CD4-positive, CD25-positive, alpha-beta regulatory T cell (primary cell): Measurements from ENCODE around the gene APOBEC3A. TPM values are rescaled to one million over a fixed set of nuclear protein-coding genes. Genes with fewer than 3 reads are reported as not detected.

Source experiments
- ATAC-seq, 2 donors: fragments of 150-1000 bp; cut with Tn5 transposase; one replicate each; pipeline ENCODE4 v1.10.0; 2021; ENCODE audit warnings: low read depth in 2 of 2, moderate number of reproducible peaks in 2 of 2, moderate library complexity in 1 of 2
- DNase-seq, 3 donors: peaks; one replicate each; pipeline versions ENCODE4 v3.0.0 to v3.0.0-alpha.2; 2012 to 2022; ENCODE audit warnings: mixed read lengths in 1 of 3
- H3K27ac ChIP-seq: one replicate; pipeline ENCODE4 v1.7.0; 2013; ENCODE audit warnings: mild to moderate bottlenecking, low read length; ENCODE audit not compliant: insufficient read depth, poor library complexity, severe bottlenecking
- H3K27me3 ChIP-seq: one replicate; pipeline ENCODE4 v1.7.0; 2013; ENCODE audit warnings: low read length; ENCODE audit not compliant: control insufficient read depth, insufficient read depth
- H3K36me3 ChIP-seq: one replicate; pipeline ENCODE4 v1.7.0; 2013; ENCODE audit warnings: mild to moderate bottlenecking, low read length, moderate library complexity; ENCODE audit not compliant: control insufficient read depth, insufficient read depth
- H3K4me1 ChIP-seq: 2 replicates; pipeline ENCODE4 v1.7.0; 2013; ENCODE audit warnings: mild to moderate bottlenecking, low read length; ENCODE audit not compliant: insufficient read depth, control insufficient read depth, poor library complexity, severe bottlenecking
- H3K4me3 ChIP-seq: one replicate; pipeline ENCODE4 v1.7.0; 2013; ENCODE audit warnings: low read depth, mild to moderate bottlenecking, low read length, moderate library complexity
- H3K9me3 ChIP-seq, 2 experiments: 1 replicate in 1 of 2; 2 replicates in 1 of 2; pipeline ENCODE4 v1.7.0; 2013; ENCODE audit warnings: low read length in 2 of 2, mild to moderate bottlenecking in 1 of 2, moderate library complexity in 1 of 2; ENCODE audit not compliant: control insufficient read depth in 2 of 2
- H3K27ac Mint-ChIP-seq, 3 donors: one replicate each; pipeline ENCODE4 v1.8.0; 2020 to 2022; ENCODE audit warnings: mild to moderate bottlenecking in 3 of 3, mixed read lengths in 3 of 3, moderate library complexity in 2 of 3
- H3K27me3 Mint-ChIP-seq: one replicate; pipeline ENCODE4 v1.8.0; 2022; ENCODE audit warnings: mild to moderate bottlenecking, mixed read lengths
- H3K36me3 Mint-ChIP-seq: one replicate; pipeline ENCODE4 v1.8.0; 2020; ENCODE audit warnings: mixed read lengths
- H3K4me1 Mint-ChIP-seq, 4 donors: one replicate each; pipeline ENCODE4 v1.8.0; 2020 to 2022; ENCODE audit warnings: mixed read lengths in 4 of 4, mild to moderate bottlenecking in 1 of 4
- H3K4me3 Mint-ChIP-seq, 4 donors: one replicate each; pipeline ENCODE4 v1.8.0; 2020 to 2022; ENCODE audit warnings: mild to moderate bottlenecking in 4 of 4, mixed read lengths in 4 of 4, moderate library complexity in 3 of 4
- H3K9me3 Mint-ChIP-seq, 7 donors: one replicate each; pipeline ENCODE4 v1.8.0; 2020 to 2022; ENCODE audit warnings: mixed read lengths in 7 of 7, mild to moderate bottlenecking in 3 of 7, moderate library complexity in 2 of 7
- polyA plus RNA-seq, 4 donors: library from polyadenylated mRNA; unstranded; fragments of 300-500 nt; fragmentation: Illumina TruSeq; gene quantifications; one replicate each; pipeline ENCODE4 v1.2.3, GENCODE V29; 2021
- total RNA-seq: library from RNA; stranded (reverse); gene quantifications from one replicate; pipeline ENCODE4 v1.2.3, GENCODE V29; 2022

The APOBEC3A gene
- not detected for total RNA-seq
- under 1 TPM in 1 of 4 donors, not detected in 3; 0.29 TPM for polyA plus RNA-seq

- H3K27me3 Mint-ChIP-seq: peaks cover 5% of the 10 kb centered on the region
- H3K27ac Mint-ChIP-seq: peak within 1 kb of the TSS in 1 of 3 donors; percentile 69
- H3K4me1 Mint-ChIP-seq: peaks cover 0 to 4% (median 2%) of the 10 kb centered on the region in 4 donors
- H3K36me3 Mint-ChIP-seq: no peaks in the 10 kb centered on the region
- peak in 1 of 2 donors; percentile 5 for ATAC-seq
- Histone ChIP-seq H3K36me3 (no peaks in the 10 kb centered on the region), H3K27ac (no peak within 1 kb of the TSS), H3K27me3 (no peaks in the 10 kb centered on the region), H3K4me3 (no peak within 1 kb of the TSS), H3K4me1 (peaks cover 8% of the 10 kb centered on the region), H3K9me3 (no peaks in the 10 kb centered on the region)
- DNase-seq: no peak
- no peak within 1 kb of the TSS for H3K4me3 Mint-ChIP-seq
- no peaks in the 10 kb centered on the region for H3K9me3 Mint-ChIP-seq
These were observed at the start of gene APOBEC3A for GRCh38 chr22:38957046-38957770. Gene APOBEC3A, plus strand, starts transcription at chr22:38957609. Its CDS starts 83 bp downstream, at chr22:38957692.

GRCh38 chr22:38907767-38908166 lies 49.6 kb upstream of the APOBEC3A start:
- no peaks in the 10 kb centered on the region for H3K4me1 ChIP-seq
- Mint-ChIP-seq H3K4me1 (no peaks in the 10 kb centered on the region), H3K27me3 (peaks cover 34% of the 10 kb centered on the region), H3K36me3 (peaks cover 3% of the 10 kb centered on the region), H3K9me3 (peaks cover 0 to 9% (median 0%) of the 10 kb centered on the region in 7 donors), H3K27ac (no peak overlapping the region), H3K4me3 (no peak overlapping the region)
- no peak overlapping the region for H3K4me3 ChIP-seq
- ATAC-seq (no peak), DNase-seq (no peak)
- no peaks in the 10 kb centered on the region for H3K36me3 ChIP-seq
- H3K27me3 ChIP-seq: peaks cover 21% of the 10 kb centered on the region
- no peak overlapping the region for H3K27ac ChIP-seq
- H3K9me3 ChIP-seq: no peaks in the 10 kb centered on the region

- peaks cover 18% of the 10 kb centered on the region for H3K27me3 ChIP-seq
- H3K36me3 Mint-ChIP-seq: peaks cover 3% of the 10 kb centered on the region
- no peak overlapping the region for H3K4me3 Mint-ChIP-seq
- H3K4me1 Mint-ChIP-seq: no peaks in the 10 kb centered on the region
- H3K27ac Mint-ChIP-seq: no peak overlapping the region
- peaks cover 0 to 7% (median 0%) of the 10 kb centered on the region in 7 donors for H3K9me3 Mint-ChIP-seq
- no peak overlapping the region for H3K27ac ChIP-seq
- no peak for ATAC-seq
- DNase-seq: no peak
- H3K27me3 Mint-ChIP-seq: peaks cover 45% of the 10 kb centered on the region
- no peaks in the 10 kb centered on the region for H3K4me1 ChIP-seq
- H3K4me3 ChIP-seq: no peak overlapping the region
- H3K36me3 ChIP-seq: no peaks in the 10 kb centered on the region
- H3K9me3 ChIP-seq: no peaks in the 10 kb centered on the region
These were observed 46.0 kb upstream of the APOBEC3A start for GRCh38 chr22:38911434-38911833.

GRCh38 chr22:38919631-38920190 lies 37.7 kb upstream of the APOBEC3A start:
- Mint-ChIP-seq H3K27ac (no peak overlapping the region), H3K4me3 (no peak overlapping the region), H3K9me3 (peaks cover 0 to 2% (median 0%) of the 10 kb centered on the region in 7 donors), H3K36me3 (no peaks in the 10 kb centered on the region), H3K27me3 (peaks cover 45% of the 10 kb centered on the region), H3K4me1 (no peaks in the 10 kb centered on the region)
- H3K36me3 ChIP-seq: no peaks in the 10 kb centered on the region
- no peaks in the 10 kb centered on the region for H3K4me1 ChIP-seq
- no peak overlapping the region for H3K4me3 ChIP-seq
- H3K9me3 ChIP-seq: no peaks in the 10 kb centered on the region
- no peak overlapping the region for H3K27ac ChIP-seq
- DNase-seq: no peak
- no peak for ATAC-seq
- peaks cover 13% of the 10 kb centered on the region for H3K27me3 ChIP-seq

- Mint-ChIP-seq H3K27ac (no peak overlapping the region), H3K9me3 (peaks cover 0 to 2% (median 0%) of the 10 kb centered on the region in 7 donors), H3K36me3 (no peaks in the 10 kb centered on the region), H3K4me3 (no peak overlapping the region), H3K27me3 (peaks cover 44% of the 10 kb centered on the region), H3K4me1 (no peaks in the 10 kb centered on the region)
- DNase-seq: no peak
- H3K27me3 ChIP-seq: peaks cover 21% of the 10 kb centered on the region
- H3K36me3 ChIP-seq: no peaks in the 10 kb centered on the region
- no peak overlapping the region for H3K27ac ChIP-seq
- no peak for ATAC-seq
- H3K9me3 ChIP-seq: no peaks in the 10 kb centered on the region
- H3K4me3 ChIP-seq: no peak overlapping the region
- no peaks in the 10 kb centered on the region for H3K4me1 ChIP-seq
These were observed 36.3 kb upstream of the APOBEC3A start for GRCh38 chr22:38921120-38921519.

GRCh38 chr22:38921806-38922205 lies 35.6 kb upstream of the APOBEC3A start:
- no peaks in the 10 kb centered on the region for H3K36me3 Mint-ChIP-seq
- H3K27ac Mint-ChIP-seq: no peak overlapping the region
- H3K36me3 ChIP-seq: no peaks in the 10 kb centered on the region
- ATAC-seq (no peak), DNase-seq (no peak)
- H3K4me3 Mint-ChIP-seq: no peak overlapping the region
- no peaks in the 10 kb centered on the region for H3K4me1 ChIP-seq
- H3K27me3 ChIP-seq: peaks cover 21% of the 10 kb centered on the region
- peaks cover 0 to 2% (median 0%) of the 10 kb centered on the region in 7 donors for H3K9me3 Mint-ChIP-seq
- no peaks in the 10 kb centered on the region for H3K9me3 ChIP-seq
- peaks cover 40% of the 10 kb centered on the region for H3K27me3 Mint-ChIP-seq
- no peak overlapping the region for H3K27ac ChIP-seq
- H3K4me3 ChIP-seq: no peak overlapping the region
- no peaks in the 10 kb centered on the region for H3K4me1 Mint-ChIP-seq

GRCh38 chr22:38923463-38924346 lies 33.7 kb upstream of the APOBEC3A start:
- no peaks in the 10 kb centered on the region for H3K36me3 Mint-ChIP-seq
- H3K4me1 Mint-ChIP-seq: peaks cover 0 to 5% (median 2%) of the 10 kb centered on the region in 4 donors
- peaks cover 47% of the 10 kb centered on the region for H3K27me3 Mint-ChIP-seq
- Histone ChIP-seq H3K4me1 (no peaks in the 10 kb centered on the region), H3K36me3 (no peaks in the 10 kb centered on the region), H3K9me3 (no peaks in the 10 kb centered on the region), H3K27ac (no peak overlapping the region), H3K4me3 (no peak overlapping the region), H3K27me3 (peaks cover 21% of the 10 kb centered on the region)
- ATAC-seq: no peak
- H3K27ac Mint-ChIP-seq: no peak overlapping the region
- no peak for DNase-seq
- peaks cover 0 to 5% (median 0%) of the 10 kb centered on the region in 7 donors for H3K9me3 Mint-ChIP-seq
- no peak overlapping the region for H3K4me3 Mint-ChIP-seq
